Nephron (organoid): ENCODE data around the gene SLC1A4.
"Not testable (repeated sequence)": the region's sequence is repeated elsewhere in the genome, so short reads cannot be mapped to it uniquely, and the experiment has no call there.

Source experiments
- H3K27ac Mint-ChIP-seq, 3 experiments: 2 replicates each; pipeline ENCODE4 v1.8.0; 2020; ENCODE audit warnings: mixed read lengths in 3 of 3, mild to moderate bottlenecking in 2 of 3, moderate library complexity in 1 of 3
- H3K27me3 Mint-ChIP-seq: 2 replicates; pipeline ENCODE4 v1.8.0; 2021; ENCODE audit warnings: low read depth, mild to moderate bottlenecking, moderate library complexity, mixed read lengths
- H3K36me3 Mint-ChIP-seq: 2 replicates; pipeline ENCODE4 v1.8.0; 2020; ENCODE audit warnings: low read depth, mixed read lengths
- H3K4me1 Mint-ChIP-seq: 2 replicates; pipeline ENCODE4 v1.8.0; 2020; ENCODE audit warnings: mixed read lengths
- H3K4me3 Mint-ChIP-seq, 3 experiments: 2 replicates each; pipeline ENCODE4 v1.8.0; 2020; ENCODE audit warnings: mild to moderate bottlenecking in 3 of 3, mixed read lengths in 3 of 3, moderate library complexity in 2 of 3
- H3K9me3 Mint-ChIP-seq: 2 replicates; pipeline ENCODE4 v1.8.0; 2020; ENCODE audit warnings: mixed read lengths
- CTCF ChIP-seq, 3 experiments: fragments of 200-600 bp; sonication (generic); IDR thresholded peaks; one replicate each; pipeline ENCODE4 v1.5.0; 2021; ENCODE audit warnings: antibody characterized with exemption in 3 of 3; ENCODE audit not compliant: unreplicated experiment in 3 of 3

SLC1A4 gene

GRCh38 chr2:64999754-65000153, 10.6 kb downstream of the SLC1A4 start:
- Mint-ChIP-seq H3K4me3 (no peak overlapping the region), H3K36me3 (no peaks in the 10 kb centered on the region), H3K4me1 (peaks cover 11% of the 10 kb centered on the region), H3K9me3 (no peaks in the 10 kb centered on the region), H3K27me3 (no peaks in the 10 kb centered on the region), H3K27ac (no peak overlapping the region)
- TF ChIP-seq CTCF (IDR thresholded peaks at IDR 0.05; ENCODE audit: unreplicated experiment in 3 of 3) = no peak

- Mint-ChIP-seq H3K36me3 (no peaks in the 10 kb centered on the region), H3K4me1 (peaks cover 11% of the 10 kb centered on the region), H3K27me3 (no peaks in the 10 kb centered on the region), H3K4me3 (no peak overlapping the region), H3K9me3 (no peaks in the 10 kb centered on the region), H3K27ac (no peak overlapping the region)
- TF ChIP-seq CTCF (IDR thresholded peaks at IDR 0.05; ENCODE audit: unreplicated experiment in 3 of 3) = no peak
Measured at GRCh38 chr2:65000644-65001043, 11.4 kb downstream of the SLC1A4 start.

GRCh38 chr2:65003037-65003436, 13.8 kb downstream of the SLC1A4 start:
- no peaks in the 10 kb centered on the region for H3K9me3 Mint-ChIP-seq
- H3K27me3 Mint-ChIP-seq = no peaks in the 10 kb centered on the region
- peaks cover 6% of the 10 kb centered on the region for H3K4me1 Mint-ChIP-seq
- no peaks in the 10 kb centered on the region for H3K36me3 Mint-ChIP-seq
- H3K4me3 Mint-ChIP-seq = no peak overlapping the region
- no peak for TF ChIP-seq CTCF (IDR thresholded peaks at IDR 0.05; ENCODE audit: unreplicated experiment in 3 of 3)
- no peak overlapping the region for H3K27ac Mint-ChIP-seq

GRCh38 chr2:65004232-65004631, 15.0 kb downstream of the SLC1A4 start:
- H3K4me1 Mint-ChIP-seq, H3K4me3 Mint-ChIP-seq, H3K27me3 Mint-ChIP-seq, H3K36me3 Mint-ChIP-seq, H3K27ac Mint-ChIP-seq, H3K9me3 Mint-ChIP-seq: not testable (repeated sequence)

GRCh38 chr2:65013776-65014175, 24.6 kb downstream of the SLC1A4 start:
- H3K27me3 Mint-ChIP-seq = no peaks in the 10 kb centered on the region
- TF ChIP-seq CTCF (IDR thresholded peaks at IDR 0.05; ENCODE audit: unreplicated experiment in 3 of 3) = no peak

GRCh38 chr2:65015731-65016130, 26.5 kb downstream of the SLC1A4 start:
- Mint-ChIP-seq H3K4me3 (no peak overlapping the region), H3K27me3 (no peaks in the 10 kb centered on the region), H3K9me3 (no peaks in the 10 kb centered on the region), H3K36me3 (peaks cover 18% of the 10 kb centered on the region), H3K27ac (no peak overlapping the region), H3K4me1 (no peaks in the 10 kb centered on the region)
- TF ChIP-seq CTCF (IDR thresholded peaks at IDR 0.05; ENCODE audit: unreplicated experiment in 3 of 3) = no peak

More at GRCh38 chr2:65013776-65014175, 24.6 kb downstream of the SLC1A4 start:
- Mint-ChIP-seq H3K4me1 (no peaks in the 10 kb centered on the region), H3K9me3 (no peaks in the 10 kb centered on the region), H3K36me3 (peaks cover 12% of the 10 kb centered on the region), H3K4me3 (no peak overlapping the region), H3K27ac (no peak overlapping the region)
